Non-pigmented ciliary epithelial cell (primary cell): Measurements from ENCODE around the gene NOS1.
A peak's percentile ranks its signal among the peaks of the same experiment; 100 is the strongest.
"Not testable (repeated sequence)": the region's sequence is repeated elsewhere in the genome, so short reads cannot be mapped to it uniquely, and the experiment has no call there.

Source experiments
- DNase-seq: peaks from one replicate; pipeline ENCODE4 v3.0.0-alpha.2; 2010; ENCODE audit warnings: low read depth

Gene NOS1

DNA sequence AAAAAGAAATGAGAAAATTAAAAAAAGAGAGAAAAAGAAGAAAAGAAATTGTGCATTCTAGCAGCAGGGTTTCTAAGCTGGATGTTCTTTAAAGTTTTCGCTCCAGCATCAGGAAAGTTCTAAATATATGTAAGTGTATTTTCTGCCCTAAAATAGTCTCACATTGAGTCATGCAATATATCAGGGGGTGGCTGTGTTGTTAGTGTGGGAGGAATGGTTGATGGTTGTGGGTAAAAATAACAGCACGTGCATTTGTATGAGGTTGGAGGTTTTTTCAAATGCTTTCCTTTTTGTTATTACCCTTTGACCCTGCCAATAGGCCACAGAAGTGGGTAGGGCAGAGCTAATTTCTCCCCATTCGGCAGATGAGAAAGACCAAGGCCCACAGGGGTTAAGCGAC, 106.0 kb downstream of the NOS1 start:
- DNase-seq: no peak

DNA sequence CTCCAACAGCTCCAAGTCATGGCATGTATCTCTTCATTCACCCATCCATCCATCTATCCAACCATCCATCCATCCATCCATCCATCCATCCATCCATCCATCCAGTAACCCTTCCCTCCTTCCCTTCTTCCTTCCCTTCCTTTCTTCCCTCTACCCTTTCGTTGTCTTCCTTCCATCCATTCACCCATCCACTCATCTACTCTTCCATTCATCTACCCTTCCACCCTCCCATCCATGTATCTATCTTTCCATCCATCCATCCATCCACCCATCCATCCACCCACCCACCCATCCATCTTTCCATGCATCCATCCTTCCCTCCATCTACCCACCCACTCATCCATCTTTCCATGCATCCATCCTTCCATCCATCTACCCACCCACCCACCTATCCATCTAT, 117.9 kb downstream of the NOS1 start:
- no peak for DNase-seq

DNA sequence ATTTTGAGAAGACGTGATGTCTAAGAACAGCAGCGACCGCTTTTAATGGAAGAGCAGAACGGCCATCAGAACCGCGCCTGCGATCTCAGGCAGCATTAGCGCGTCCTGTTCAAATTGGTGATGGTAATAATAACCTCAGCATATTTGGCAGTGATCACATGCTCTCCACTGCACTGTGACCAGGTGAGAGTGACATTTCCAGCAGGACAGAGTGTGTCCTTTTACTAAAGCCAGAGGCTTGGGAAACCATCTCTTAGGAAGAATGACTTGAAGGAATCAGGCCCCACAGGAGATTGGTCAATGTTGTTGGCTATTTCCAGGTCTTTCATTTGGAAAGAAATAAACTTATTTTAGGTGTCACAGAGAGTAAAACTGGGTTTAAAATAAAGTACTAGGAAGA, 119.7 kb downstream of the NOS1 start:
- DNase-seq: no peak

DNA sequence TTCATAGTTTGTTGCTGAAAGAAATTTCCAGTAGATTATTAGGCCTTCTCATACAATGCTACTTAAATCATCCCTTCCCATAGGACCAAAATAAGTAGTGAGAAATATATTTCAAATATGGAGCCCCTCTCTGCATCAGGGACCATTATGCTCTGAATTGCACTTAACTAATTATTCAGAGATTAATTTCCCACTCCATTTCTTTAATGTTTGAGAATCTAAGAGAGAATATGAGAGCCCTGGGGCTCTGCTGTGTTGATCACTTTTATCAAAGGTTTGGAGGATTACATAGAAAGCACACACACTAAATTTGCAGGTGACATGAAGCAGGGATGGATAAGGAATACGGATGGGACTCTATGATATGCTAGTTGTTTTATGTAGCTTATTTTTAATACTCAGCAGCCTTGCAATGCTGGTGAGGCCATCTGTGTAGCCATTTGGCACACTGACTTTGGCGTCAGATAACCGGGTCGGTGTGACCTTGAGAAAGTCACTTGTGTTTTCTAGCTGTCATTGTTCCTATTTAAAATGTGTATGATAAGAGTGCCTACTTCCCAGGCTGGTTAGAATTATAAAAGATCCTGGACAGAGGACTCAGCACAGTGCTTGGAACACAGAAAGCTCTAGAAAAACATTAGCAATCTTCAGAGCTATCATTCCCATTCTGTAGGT, 121.2 kb downstream of the NOS1 start:
- DNase-seq: no peak

DNA sequence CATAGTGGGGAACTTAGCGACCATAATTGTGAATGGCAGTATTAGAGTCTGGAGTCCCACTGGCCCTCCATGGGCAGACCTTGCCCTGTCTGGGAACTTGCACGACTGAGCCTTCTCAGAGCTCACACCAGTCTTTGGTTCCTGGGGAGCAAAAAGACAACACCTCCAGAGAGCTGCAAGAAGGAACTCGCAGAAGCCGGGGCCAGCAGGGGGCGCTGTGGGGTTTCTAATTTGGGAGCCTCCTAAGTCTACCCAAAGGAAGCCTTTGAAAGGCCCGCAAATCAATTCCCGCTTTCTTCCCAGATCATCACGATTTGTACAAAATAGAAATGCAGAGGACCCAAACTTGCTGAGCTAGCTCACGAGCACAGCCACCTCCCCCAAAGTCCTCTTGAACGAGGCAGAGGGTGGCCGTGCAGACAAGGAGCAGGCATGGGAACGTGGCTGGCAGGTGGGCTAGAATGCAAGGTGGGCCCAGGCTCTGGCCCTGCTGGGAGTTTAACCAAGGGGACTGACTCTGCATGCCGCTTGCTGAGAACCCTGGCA, 124.9 kb downstream of the NOS1 start:
- peak; percentile 5 for DNase-seq

DNA sequence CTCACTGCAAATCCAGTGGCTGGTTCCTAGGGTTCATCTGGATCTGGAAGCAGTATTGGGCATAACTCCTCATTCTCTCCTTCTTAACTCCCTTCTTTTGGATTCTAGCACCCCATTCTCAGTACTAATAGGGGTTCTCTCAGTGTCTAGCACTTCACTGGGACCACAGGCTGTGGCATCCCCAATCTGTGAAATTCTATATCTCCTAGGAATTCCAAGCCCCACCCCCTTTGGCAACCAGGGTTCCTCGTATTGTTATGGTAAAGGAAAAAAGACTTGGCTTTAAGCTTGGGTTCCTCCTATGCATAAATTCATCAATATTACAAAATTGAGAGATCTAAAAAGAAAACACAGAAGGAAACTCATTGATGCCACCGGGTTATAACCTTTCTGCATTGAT, 126.2 kb downstream of the NOS1 start:
- DNase-seq: no peak

DNA sequence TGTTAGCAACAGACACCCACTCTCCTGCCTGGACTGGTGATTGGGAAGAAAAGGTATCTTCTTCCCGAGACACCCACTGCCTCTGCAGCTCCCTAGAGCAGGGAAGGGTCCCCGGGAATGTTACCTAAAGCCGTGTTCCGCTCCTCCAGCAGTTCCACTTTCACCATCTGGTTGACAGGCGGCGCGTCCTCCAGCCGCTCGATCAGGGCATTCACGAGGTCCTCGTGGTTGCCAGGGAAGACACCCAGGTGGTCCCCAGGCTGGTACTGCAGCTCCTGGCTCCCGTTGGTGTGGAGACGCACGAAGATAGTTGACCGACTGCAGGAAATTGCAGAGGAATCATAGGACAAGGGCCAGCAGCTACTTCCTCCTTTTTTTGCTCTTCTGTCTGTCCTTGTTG, 127.0 kb downstream of the NOS1 start:
- DNase-seq: no peak

DNA sequence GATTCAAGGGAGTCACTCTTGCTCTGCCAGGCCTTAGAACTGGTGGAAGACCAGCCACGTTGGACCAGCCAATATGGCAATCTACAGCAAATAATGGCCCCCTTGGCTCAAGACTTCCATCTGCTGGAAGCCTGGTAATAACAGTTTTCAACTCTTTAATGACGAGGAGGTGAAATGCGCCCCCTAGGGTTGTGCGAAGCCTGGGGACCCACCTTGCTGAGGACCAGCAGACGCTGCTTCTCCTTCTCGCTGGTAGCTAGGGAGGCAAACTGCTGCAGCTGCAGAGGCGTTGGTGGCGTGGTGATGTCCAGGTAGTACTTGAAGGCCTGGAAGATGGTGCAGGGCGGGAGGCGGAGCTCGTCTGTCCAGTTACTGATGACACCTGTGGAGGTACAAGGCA, 129.7 kb downstream of the NOS1 start:
- DNase-seq: no peak

DNA sequence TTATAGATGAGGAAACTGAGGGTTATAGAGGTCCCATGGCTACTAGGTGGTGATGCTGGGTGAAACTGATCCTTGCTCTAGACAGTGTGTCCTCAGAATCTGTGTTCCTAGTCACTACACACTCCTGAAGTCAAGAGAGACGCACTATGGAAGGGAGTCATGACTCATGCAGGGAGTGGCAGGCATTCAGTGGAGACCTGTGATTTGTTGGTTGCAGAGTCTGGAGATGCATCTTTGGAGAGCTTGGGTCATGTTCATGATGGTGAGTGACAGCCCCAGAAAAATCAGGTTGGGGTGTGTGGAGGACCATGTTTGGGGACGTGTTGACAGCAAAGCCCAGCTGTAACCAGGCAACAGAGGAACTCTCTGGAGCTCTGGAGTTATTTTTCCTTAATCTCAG, 133.2 kb downstream of the NOS1 start:
- no peak for DNase-seq

DNA sequence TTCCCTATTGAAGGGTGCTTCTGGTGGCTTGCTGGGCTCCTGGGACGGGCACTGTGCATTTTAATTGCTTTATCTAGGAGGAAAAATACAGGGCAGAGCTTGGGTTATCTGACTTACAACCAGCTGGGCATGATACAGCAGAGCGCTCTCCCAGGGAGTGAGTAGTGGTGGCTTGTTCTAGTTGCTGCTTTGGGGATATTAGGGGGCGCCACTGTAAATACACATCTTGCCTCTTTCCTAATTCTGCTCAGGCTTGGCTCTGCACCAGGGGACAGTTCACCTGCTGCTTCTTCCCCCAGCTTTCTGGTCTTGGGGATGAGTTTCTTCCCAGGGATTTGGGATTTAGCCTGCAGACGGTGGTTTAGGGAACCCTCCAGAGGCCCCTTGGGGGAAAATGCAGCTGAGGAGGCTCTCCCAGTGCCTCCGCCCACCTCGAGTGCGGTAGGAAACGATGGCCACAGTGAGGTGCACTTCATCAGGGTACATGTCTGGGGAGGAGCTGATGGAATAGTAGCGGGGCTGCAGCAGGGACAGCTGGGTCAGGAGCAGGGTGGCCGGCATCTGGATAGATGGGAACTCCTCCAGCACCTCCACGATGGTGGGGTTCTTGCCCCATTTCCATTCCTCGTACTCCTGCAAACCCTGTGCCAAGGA, 134.3 kb downstream of the NOS1 start:
- no peak for DNase-seq

DNA sequence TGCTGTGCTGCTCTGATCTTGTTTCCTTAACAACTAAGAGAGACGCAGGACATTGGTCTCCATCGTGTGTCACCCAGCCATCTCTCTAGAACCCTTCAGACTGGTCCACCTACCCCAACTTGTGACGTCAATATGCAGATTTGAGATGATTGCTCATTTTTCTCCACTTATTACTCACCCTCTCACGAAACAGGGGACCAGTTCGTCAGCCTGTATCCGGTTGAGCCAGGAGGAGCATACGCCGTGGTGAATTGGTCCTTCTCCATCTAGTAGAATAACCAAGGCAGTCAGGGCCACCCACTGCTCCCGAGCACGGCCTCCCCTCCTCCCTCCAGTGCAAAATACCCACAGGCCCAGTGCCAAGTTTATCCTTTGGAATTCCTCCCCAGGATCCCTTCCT, 134.9 kb downstream of the NOS1 start:
- no peak for DNase-seq

DNA sequence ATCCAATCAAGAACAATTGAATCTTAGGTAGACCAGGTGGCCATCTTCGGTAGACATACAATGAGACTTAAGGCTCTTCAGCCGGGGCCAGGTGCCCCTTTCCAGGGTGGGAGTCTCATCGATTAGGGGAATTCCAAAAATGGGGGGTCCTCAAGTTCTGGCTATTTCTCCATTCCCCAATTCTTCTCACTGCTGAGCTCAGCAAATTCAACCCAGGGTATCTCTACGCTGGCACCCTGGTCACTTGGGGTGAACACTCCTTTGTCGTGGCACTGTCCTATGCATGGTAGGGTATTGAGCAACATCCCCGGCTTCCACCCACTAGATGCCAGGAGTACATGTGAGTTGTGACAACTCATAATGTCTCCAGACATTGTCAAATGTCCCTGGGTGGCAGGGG, 136.2 kb downstream of the NOS1 start:
- no peak for DNase-seq

DNA sequence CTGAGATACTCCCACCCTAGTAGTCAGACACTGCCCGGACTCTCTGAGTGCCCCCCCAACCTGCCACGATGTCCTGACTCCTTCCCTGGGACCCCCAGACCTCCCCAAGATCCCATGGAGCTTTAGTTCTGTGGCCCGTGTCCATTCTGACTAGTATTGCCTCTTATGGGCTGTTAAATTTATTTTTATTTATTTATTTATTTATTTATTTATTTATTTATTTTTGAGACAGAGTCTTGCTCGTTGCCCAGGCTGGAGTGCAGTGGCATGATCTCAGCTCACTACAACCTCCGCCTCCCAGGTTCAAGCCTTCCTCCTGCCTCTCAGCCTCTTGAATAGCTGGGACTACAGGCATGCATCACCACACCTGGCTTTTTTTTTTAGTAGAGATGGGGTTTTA, 140.5 kb downstream of the NOS1 start:
- DNase-seq: not testable (repeated sequence)

DNA sequence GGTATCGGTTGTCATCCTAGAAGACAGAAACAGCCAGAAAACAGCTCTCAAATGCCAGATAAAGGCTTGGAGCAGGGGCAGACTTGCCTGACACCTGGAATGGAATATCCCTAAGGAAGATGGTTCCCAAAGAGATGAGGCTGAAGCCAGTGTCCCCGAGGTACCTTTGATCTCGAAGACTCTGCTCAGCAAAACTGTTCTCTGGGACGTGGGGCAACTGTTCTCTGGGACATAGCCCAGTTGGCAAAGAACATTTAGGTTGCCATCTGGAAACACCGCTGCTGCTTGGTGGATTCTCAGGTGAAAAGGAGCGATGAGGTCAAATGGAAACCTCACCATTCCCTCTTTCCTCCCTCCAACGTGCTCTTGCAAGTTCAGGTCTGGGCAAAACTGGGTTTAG, 143.3 kb downstream of the NOS1 start:
- no peak for DNase-seq

DNA sequence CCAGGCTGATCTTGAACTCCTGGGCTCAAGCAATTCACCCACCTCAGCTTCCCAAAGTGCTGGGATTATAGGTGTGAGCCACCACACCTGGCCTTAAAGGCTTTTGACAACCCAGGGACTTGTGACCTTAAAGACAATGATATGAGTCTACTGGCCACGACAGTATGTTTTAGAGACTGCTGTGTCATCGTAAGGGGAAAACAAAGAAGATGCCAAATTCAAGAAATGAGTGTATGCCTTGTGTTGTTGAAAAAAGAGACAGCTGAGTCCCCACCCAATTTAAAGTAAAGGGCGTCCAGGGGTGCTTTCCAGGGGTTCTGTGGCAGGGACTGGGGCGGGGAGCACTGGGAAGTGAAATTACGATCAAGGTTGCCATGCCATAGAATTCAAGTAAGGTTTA, 144.7 kb downstream of the NOS1 start:
- DNase-seq: no peak

DNA sequence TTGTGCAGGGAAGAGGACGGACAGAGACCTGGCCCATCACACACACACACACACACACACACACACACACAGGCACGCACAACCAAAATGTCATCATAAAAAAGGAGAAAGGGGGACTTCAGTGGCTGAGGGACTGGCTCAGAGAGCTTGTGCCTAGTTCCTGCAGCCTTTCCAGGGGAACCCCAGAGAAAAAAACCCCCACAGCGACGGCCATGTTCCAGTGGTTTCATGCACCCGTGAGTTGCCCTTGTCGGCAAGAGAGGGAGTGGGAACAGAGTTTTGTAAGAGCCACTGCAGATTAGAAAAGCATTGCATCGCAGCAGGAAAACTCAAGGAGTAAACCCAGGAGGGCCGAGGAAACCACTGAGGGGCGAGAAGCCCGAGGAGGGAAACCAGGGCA, 146.6 kb downstream of the NOS1 start:
- no peak for DNase-seq

DNA sequence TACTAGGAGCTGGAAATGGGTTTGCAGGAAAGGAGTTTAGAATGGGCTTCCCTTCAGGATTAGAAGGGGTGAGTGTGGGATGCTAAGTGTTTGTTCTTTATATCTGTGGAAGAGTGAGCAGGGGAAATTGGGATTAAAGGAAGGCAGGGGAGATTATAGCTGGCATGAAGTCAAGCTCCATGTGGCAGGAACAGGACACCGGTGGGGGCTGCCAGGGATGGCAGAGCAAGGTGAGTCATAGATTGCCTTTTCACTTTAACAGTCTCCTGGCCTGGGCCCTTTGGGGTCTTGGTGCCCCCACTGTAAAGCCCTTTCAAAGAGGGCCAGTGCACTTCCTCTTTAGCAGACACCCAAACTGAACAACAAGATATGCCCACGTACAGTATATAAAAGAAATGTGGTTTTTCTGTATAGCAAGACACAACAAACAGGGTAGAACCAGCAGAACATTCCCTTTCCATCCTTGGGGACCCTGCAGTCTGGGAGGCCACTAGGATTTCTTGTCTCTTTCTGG, 148.1 kb downstream of the NOS1 start:
- no peak for DNase-seq

DNA sequence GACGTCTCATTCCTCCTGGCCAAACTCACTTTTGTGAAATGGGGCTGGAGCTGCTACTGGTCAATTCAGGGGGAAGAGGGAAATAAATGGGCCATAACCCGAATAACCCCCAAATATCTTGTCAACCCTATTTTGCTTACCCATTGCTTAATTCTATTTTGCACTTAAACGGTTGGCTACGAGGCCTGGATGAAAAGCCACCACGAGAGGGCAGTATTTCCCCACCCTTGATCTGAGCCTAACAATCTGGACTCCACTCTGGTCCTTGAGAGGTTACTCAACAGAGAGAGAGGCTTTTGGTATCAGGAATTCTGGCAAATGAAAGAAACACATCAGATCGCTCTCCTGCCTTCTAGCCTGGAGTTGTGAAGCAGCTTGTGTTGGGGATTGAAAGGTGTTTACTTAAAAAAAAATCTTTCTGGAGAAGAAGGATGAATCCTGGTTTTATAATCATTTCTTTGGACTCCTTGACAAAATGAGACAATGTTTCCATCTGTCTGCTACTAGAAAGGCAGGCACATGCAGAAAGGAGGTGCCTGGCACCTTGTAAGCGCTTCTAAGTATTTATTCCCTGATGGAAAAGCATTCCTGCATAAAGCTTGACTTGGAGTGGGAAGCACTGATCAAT, 148.7 kb downstream of the NOS1 start:
- DNase-seq: peak; percentile 40

DNA sequence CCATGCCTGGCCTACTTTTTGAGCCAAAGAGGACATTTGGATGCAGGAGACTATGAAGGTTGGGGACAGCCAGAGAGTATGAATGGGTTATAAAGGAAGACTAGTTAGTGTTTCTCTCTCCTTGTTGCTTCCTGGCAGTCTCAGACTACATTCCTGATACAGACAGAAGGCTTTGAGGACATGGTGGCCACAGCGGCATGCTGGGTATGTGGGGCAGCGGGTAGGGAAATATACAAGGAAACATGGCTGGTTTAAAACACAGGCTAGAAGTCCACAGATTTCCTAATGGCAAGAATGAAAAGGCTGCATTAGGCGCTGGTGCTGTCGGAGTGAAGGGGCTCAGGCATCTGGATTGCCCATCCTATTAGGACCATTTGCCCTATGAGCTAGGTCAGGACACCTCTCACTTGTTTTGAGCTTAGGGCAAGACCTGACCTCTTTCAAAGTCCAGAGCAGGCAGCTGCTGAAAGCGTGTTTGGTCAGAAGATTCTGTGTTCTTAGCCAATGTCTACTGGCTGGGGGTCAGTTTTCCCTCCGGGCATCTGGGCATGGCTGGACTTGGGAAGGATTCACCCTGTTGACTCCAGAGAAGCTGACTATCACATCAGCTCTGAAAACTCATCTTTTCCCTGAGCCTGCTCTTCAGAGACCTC, 151.0 kb downstream of the NOS1 start:
- no peak for DNase-seq

DNA sequence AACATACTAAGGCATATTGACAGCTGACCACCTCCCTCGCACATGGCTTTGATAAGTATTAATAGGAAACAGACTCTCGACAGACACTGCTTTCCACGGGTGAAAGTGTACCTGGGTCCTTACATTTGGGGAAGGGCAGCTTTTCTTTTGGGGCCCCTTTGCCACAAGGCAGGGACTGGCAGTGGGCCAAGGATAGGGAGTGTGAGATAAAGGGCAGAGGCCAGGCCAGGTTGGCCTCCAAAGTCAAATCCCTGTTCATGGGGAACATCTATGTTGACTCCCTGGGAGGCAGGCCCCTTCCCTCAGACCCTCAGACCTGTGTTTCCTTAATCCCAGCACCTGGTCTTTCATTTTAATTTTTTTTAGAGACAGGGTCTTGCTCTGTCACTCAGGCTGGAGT, 151.8 kb downstream of the NOS1 start:
- DNase-seq: no peak

DNA sequence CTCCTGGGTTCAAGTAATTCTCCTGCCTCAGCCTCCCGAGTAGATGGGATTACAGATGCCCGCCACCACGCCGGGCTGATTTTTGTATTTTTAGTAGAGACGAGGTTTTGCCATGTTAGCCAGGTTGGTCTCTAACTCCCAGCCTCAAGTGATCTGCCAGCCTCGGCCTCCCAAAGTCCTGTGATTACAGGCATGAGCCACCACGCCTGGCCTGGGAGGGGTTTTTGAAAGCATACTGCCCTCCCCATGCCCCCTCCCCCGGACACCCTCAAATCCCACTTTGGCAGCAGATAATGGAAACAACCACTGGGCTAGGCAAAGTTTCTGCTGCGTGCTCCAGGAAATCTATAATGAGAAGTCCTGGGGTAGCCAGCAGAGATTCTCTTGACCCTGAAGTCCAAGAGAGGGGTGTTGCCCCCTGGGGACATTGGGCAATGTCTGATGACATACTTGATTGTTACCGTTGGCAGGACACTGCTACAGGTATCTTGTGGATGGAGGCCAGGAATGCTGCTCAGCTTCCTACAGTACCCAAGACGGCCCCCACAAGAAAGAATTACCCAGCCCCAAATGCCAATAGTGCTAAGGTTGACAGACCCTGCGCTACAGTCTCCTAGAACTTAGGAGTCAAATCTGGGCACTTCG, 152.5 kb downstream of the NOS1 start:
- no peak for DNase-seq

DNA sequence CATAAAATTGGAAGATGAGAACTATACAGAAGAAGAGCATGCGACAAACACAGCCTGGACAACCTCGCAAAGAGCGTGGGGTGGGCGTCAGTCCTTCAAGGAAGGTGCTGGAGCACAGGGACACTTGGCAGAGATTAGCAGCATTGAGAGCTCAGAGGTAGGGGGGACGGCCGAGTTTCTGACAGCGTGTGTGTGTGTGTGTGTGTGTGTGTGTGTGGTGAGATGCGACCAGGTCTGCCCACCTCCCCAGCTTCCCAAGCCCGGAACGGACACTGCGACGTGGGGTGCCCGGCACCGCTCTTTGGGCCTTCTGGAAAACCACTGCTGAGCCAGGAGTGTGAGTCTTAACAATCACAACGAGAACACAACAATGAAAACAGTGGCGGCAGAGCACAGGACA, 153.2 kb downstream of the NOS1 start:
- no peak for DNase-seq
